Tibial nerve (tissue), 4 donors: ENCODE results near the gene TMEM167A.

Experiments used
- CTCF ChIP-seq, 5 experiments: fragments of 200-600 bp in 3 of 5; fragments of 450-650 bp in 2 of 5; sonication (generic) in 3 of 5; IDR thresholded peaks; one replicate each; pipeline ENCODE4 v1.5.1; 2016 to 2019; ENCODE audit warnings: antibody characterized with exemption in 5 of 5, mild to moderate bottlenecking in 3 of 5, moderate library complexity in 2 of 5
- EP300 ChIP-seq, 2 donors: sonication (generic); formaldehyde crosslinking; IDR thresholded peaks; one replicate each; pipeline ENCODE4 v1.6.1; 2017; ENCODE audit warnings: antibody characterized with exemption in 2 of 2, mild to moderate bottlenecking in 1 of 2
- POLR2A ChIP-seq, 2 donors: fragments of 450-650 bp; IDR thresholded peaks; one replicate each; pipeline ENCODE4 v1.6.1; 2017; ENCODE audit warnings: antibody characterized with exemption in 2 of 2, mild to moderate bottlenecking in 2 of 2, moderate library complexity in 2 of 2

- no peak for TF ChIP-seq POLR2A (IDR thresholded peaks at IDR 0.05)
- no peak for TF ChIP-seq CTCF (IDR thresholded peaks at IDR 0.05)
- TF ChIP-seq EP300 (IDR thresholded peaks at IDR 0.05) = no peak
Observed at GRCh38 chr5:83084336-83084735, 7.1 kb upstream of the TMEM167A start.
